PFSK-1 (cell line): ENCODE results near the gene BSND.

Experiments used
- FOXP2 ChIP-seq: optimal IDR thresholded peaks from 2 replicates; pipeline ENCODE3; 2011; ENCODE audit warnings: borderline replicate concordance, control low read depth, inconsistent platforms; ENCODE audit not compliant: insufficient read depth; ENCODE audit errors: extremely low read length, extremely low read depth
- POLR2AphosphoS5 ChIP-seq: IDR thresholded peaks from 2 replicates; pipeline ENCODE4 v1.6.1; 2012; ENCODE audit warnings: low read depth, mild to moderate bottlenecking, control low read depth, low read length, moderate library complexity
- SIN3A ChIP-seq: IDR thresholded peaks from 2 replicates; pipeline ENCODE4 v1.6.1; 2012; ENCODE audit warnings: mild to moderate bottlenecking, low read length, moderate library complexity, borderline replicate concordance; ENCODE audit not compliant: insufficient read depth
- TAF1 ChIP-seq: IDR thresholded peaks from 2 replicates; pipeline ENCODE4 v1.6.1; 2012; ENCODE audit warnings: low read length, control low read depth, borderline replicate concordance; ENCODE audit not compliant: insufficient read depth
- TF ChIP-seq, protein P1 (sequence below), 2 experiments: IDR thresholded peaks; 2 replicates each; pipeline versions ENCODE4 v1.6.1 to v1.8.0; 2011 to 2012; ENCODE audit warnings: low read depth in 2 of 2, low read length in 2 of 2, control low read depth in 1 of 2, inconsistent platforms in 1 of 2, mild to moderate bottlenecking in 1 of 2, moderate library complexity in 1 of 2; ENCODE audit not compliant: insufficient read depth in 1 of 2

DNA sequence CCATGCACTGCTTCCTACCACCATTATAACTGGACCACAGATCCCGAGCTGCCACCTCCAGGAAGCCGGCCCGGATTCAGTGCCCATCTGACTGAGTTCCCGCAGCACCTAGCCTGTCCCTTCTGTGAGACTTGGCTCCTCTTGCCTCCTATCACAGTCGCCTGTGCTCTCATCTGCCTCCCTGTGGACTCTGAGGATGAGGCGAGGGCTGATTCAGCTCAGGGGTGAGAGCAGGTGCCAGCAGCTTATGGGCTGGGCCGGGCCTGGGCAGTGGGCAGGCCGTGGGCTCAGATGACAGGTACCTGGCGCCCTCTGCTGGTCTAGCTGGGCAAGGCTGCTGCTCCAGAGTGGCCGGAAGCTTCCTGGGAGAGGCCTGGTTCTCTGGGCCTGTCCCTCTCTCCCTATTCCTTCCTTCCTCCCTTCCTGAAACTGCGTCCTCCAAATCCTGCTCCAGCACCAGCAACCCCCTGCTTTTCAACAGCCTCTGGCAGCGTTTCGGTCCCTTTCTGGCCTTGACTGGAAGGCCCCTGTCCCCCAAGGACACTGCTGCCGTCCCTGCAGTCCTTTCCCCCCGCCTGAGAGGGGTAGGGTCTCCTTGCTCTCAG lies 23.3 kb downstream of the BSND start:
- TF ChIP-seq POLR2AphosphoS5: no peak
- TF ChIP-seq SIN3A: no peak
- TF ChIP-seq, protein P1, sequence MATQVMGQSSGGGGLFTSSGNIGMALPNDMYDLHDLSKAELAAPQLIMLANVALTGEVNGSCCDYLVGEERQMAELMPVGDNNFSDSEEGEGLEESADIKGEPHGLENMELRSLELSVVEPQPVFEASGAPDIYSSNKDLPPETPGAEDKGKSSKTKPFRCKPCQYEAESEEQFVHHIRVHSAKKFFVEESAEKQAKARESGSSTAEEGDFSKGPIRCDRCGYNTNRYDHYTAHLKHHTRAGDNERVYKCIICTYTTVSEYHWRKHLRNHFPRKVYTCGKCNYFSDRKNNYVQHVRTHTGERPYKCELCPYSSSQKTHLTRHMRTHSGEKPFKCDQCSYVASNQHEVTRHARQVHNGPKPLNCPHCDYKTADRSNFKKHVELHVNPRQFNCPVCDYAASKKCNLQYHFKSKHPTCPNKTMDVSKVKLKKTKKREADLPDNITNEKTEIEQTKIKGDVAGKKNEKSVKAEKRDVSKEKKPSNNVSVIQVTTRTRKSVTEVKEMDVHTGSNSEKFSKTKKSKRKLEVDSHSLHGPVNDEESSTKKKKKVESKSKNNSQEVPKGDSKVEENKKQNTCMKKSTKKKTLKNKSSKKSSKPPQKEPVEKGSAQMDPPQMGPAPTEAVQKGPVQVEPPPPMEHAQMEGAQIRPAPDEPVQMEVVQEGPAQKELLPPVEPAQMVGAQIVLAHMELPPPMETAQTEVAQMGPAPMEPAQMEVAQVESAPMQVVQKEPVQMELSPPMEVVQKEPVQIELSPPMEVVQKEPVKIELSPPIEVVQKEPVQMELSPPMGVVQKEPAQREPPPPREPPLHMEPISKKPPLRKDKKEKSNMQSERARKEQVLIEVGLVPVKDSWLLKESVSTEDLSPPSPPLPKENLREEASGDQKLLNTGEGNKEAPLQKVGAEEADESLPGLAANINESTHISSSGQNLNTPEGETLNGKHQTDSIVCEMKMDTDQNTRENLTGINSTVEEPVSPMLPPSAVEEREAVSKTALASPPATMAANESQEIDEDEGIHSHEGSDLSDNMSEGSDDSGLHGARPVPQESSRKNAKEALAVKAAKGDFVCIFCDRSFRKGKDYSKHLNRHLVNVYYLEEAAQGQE (IDR thresholded peaks at IDR 0.05; ENCODE audit: insufficient read depth in 1 of 2, low read depth in 2 of 2, low read length in 2 of 2): 0 out of 4 replicates have a peak, but pooled peaks of 1 of the 2 experiments have one; percentile 40
- TF ChIP-seq TAF1: no peak
- peak; percentile 56 for TF ChIP-seq FOXP2
